ENCODE measurements around the gene PCDH7. TPM values are rescaled to one million over a fixed set of nuclear protein-coding genes. Genes with fewer than 3 reads are reported as not detected.

PCDH7 gene
- total RNA-seq, 2 donors from 2014 or later = not detected

- no peaks in the 10 kb centered on the region for H3K36me3 Mint-ChIP-seq (ENCODE audit: insufficient read depth in 2 of 2)
- no peak overlapping the region for H3K27ac Mint-ChIP-seq
- no peak for DNase-seq
- no peaks in the 10 kb centered on the region for H3K27me3 Mint-ChIP-seq (ENCODE audit: low read depth)
- no peak overlapping the region for H3K4me3 Mint-ChIP-seq
- peaks cover 0 to 3% of the 10 kb centered on the region in 2 donors for H3K9me3 Mint-ChIP-seq
- ATAC-seq (replicated peaks in 1 of 2) = no peak
- H3K4me1 Mint-ChIP-seq (ENCODE audit: low read depth) = no peaks in the 10 kb centered on the region
Observed at GRCh38 chr4:30746735-30747134, 26.6 kb downstream of the PCDH7 start.

GRCh38 chr4:30753316-30753715 is 33.1 kb downstream of the PCDH7 start:
- Mint-ChIP-seq H3K27ac (no peak overlapping the region), H3K27me3 (ENCODE audit: low read depth) (no peaks in the 10 kb centered on the region), H3K4me3 (no peak overlapping the region), H3K9me3 (peaks cover 2% of the 10 kb centered on the region in 2 donors), H3K4me1 (ENCODE audit: low read depth) (no peaks in the 10 kb centered on the region), H3K36me3 (ENCODE audit: insufficient read depth in 2 of 2) (no peaks in the 10 kb centered on the region)
- DNase-seq = no peak
- ATAC-seq (replicated peaks in 1 of 2) = no peak

- Mint-ChIP-seq H3K27me3 (ENCODE audit: low read depth) (no peaks in the 10 kb centered on the region), H3K4me3 (no peak overlapping the region), H3K27ac (no peak overlapping the region), H3K36me3 (ENCODE audit: insufficient read depth in 2 of 2) (no peaks in the 10 kb centered on the region), H3K9me3 (peaks cover 2% of the 10 kb centered on the region in 2 donors), H3K4me1 (ENCODE audit: low read depth) (no peaks in the 10 kb centered on the region)
- DNase-seq (no peak), ATAC-seq (replicated peaks in 1 of 2) (no peak)
Observed at GRCh38 chr4:30754021-30754420, 33.9 kb downstream of the PCDH7 start.

GRCh38 chr4:30755346-30755745 is 35.2 kb downstream of the PCDH7 start:
- no peak for ATAC-seq (replicated peaks in 1 of 2)
- no peaks in the 10 kb centered on the region for H3K36me3 Mint-ChIP-seq (ENCODE audit: insufficient read depth in 2 of 2)
- no peak for DNase-seq
- H3K4me3 Mint-ChIP-seq = no peak overlapping the region
- H3K27ac Mint-ChIP-seq = no peak overlapping the region
- H3K27me3 Mint-ChIP-seq (ENCODE audit: low read depth) = no peaks in the 10 kb centered on the region
- H3K4me1 Mint-ChIP-seq (ENCODE audit: low read depth) = no peaks in the 10 kb centered on the region
- H3K9me3 Mint-ChIP-seq = peaks cover 2% of the 10 kb centered on the region in 2 donors

GRCh38 chr4:30756553-30756952 is 36.4 kb downstream of the PCDH7 start:
- Mint-ChIP-seq H3K4me3 (no peak overlapping the region), H3K27ac (no peak overlapping the region), H3K27me3 (ENCODE audit: low read depth) (no peaks in the 10 kb centered on the region), H3K36me3 (ENCODE audit: insufficient read depth in 2 of 2) (no peaks in the 10 kb centered on the region), H3K9me3 (peaks cover 2% of the 10 kb centered on the region in 2 donors), H3K4me1 (ENCODE audit: low read depth) (no peaks in the 10 kb centered on the region)
- DNase-seq (no peak), ATAC-seq (replicated peaks in 1 of 2) (no peak)

GRCh38 chr4:30757357-30757756 is 37.2 kb downstream of the PCDH7 start:
- ATAC-seq (replicated peaks in 1 of 2) (no peak), DNase-seq (no peak)
- peaks cover 2% of the 10 kb centered on the region in 2 donors for H3K9me3 Mint-ChIP-seq
- H3K4me3 Mint-ChIP-seq = no peak overlapping the region
- no peaks in the 10 kb centered on the region for H3K27me3 Mint-ChIP-seq (ENCODE audit: low read depth)
- no peaks in the 10 kb centered on the region for H3K4me1 Mint-ChIP-seq (ENCODE audit: low read depth)
- no peak overlapping the region for H3K27ac Mint-ChIP-seq
- no peaks in the 10 kb centered on the region for H3K36me3 Mint-ChIP-seq (ENCODE audit: insufficient read depth in 2 of 2)

- Mint-ChIP-seq H3K9me3 (peaks cover 2% of the 10 kb centered on the region in 2 donors), H3K27ac (no peak overlapping the region), H3K4me3 (no peak overlapping the region), H3K4me1 (ENCODE audit: low read depth) (no peaks in the 10 kb centered on the region), H3K36me3 (ENCODE audit: insufficient read depth in 2 of 2) (no peaks in the 10 kb centered on the region), H3K27me3 (ENCODE audit: low read depth) (no peaks in the 10 kb centered on the region)
- DNase-seq = no peak
- ATAC-seq (replicated peaks in 1 of 2) = no peak
Observed at GRCh38 chr4:30760551-30760950, 40.4 kb downstream of the PCDH7 start.

GRCh38 chr4:30763321-30763727 is 43.2 kb downstream of the PCDH7 start:
- DNase-seq (no peak), ATAC-seq (replicated peaks in 1 of 2) (no peak)
- H3K36me3 Mint-ChIP-seq (ENCODE audit: insufficient read depth in 2 of 2) = no peaks in the 10 kb centered on the region
- H3K4me3 Mint-ChIP-seq = no peak overlapping the region
- H3K4me1 Mint-ChIP-seq (ENCODE audit: low read depth) = no peaks in the 10 kb centered on the region
- no peak overlapping the region for H3K27ac Mint-ChIP-seq
- no peaks in the 10 kb centered on the region for H3K9me3 Mint-ChIP-seq
- H3K27me3 Mint-ChIP-seq (ENCODE audit: low read depth) = no peaks in the 10 kb centered on the region

- Mint-ChIP-seq H3K27me3 (ENCODE audit: low read depth) (no peaks in the 10 kb centered on the region), H3K4me3 (no peak overlapping the region), H3K9me3 (no peaks in the 10 kb centered on the region), H3K4me1 (ENCODE audit: low read depth) (no peaks in the 10 kb centered on the region), H3K36me3 (ENCODE audit: insufficient read depth in 2 of 2) (no peaks in the 10 kb centered on the region), H3K27ac (no peak overlapping the region)
- ATAC-seq (replicated peaks in 1 of 2) (no peak), DNase-seq (no peak)
Observed at GRCh38 chr4:30765022-30765421, 44.9 kb downstream of the PCDH7 start.

GRCh38 chr4:30767147-30767845 is 47.1 kb downstream of the PCDH7 start:
- H3K27ac Mint-ChIP-seq = no peak overlapping the region
- ATAC-seq (replicated peaks in 1 of 2) = no peak
- no peaks in the 10 kb centered on the region for H3K36me3 Mint-ChIP-seq (ENCODE audit: insufficient read depth in 2 of 2)
- no peak overlapping the region for H3K4me3 Mint-ChIP-seq
- H3K4me1 Mint-ChIP-seq (ENCODE audit: low read depth) = no peaks in the 10 kb centered on the region
- H3K9me3 Mint-ChIP-seq = no peaks in the 10 kb centered on the region
- no peak for DNase-seq
- H3K27me3 Mint-ChIP-seq (ENCODE audit: low read depth) = no peaks in the 10 kb centered on the region

GRCh38 chr4:30768277-30768676 is 48.1 kb downstream of the PCDH7 start:
- H3K9me3 Mint-ChIP-seq = no peaks in the 10 kb centered on the region
- DNase-seq (no peak), ATAC-seq (replicated peaks in 1 of 2) (no peak)
- no peak overlapping the region for H3K27ac Mint-ChIP-seq
- no peaks in the 10 kb centered on the region for H3K27me3 Mint-ChIP-seq (ENCODE audit: low read depth)
- H3K4me3 Mint-ChIP-seq = no peak overlapping the region
- H3K36me3 Mint-ChIP-seq (ENCODE audit: insufficient read depth in 2 of 2) = no peaks in the 10 kb centered on the region
- H3K4me1 Mint-ChIP-seq (ENCODE audit: low read depth) = no peaks in the 10 kb centered on the region

GRCh38 chr4:30769093-30769492 is 48.9 kb downstream of the PCDH7 start:
- Mint-ChIP-seq H3K4me1 (ENCODE audit: low read depth) (no peaks in the 10 kb centered on the region), H3K4me3 (no peak overlapping the region), H3K27ac (no peak overlapping the region), H3K36me3 (ENCODE audit: insufficient read depth in 2 of 2) (no peaks in the 10 kb centered on the region), H3K9me3 (no peaks in the 10 kb centered on the region), H3K27me3 (ENCODE audit: low read depth) (no peaks in the 10 kb centered on the region)
- ATAC-seq (replicated peaks in 1 of 2) (no peak), DNase-seq (no peak)

- Mint-ChIP-seq H3K4me1 (ENCODE audit: low read depth) (no peaks in the 10 kb centered on the region), H3K4me3 (no peak overlapping the region), H3K9me3 (peaks cover 0 to 2% of the 10 kb centered on the region in 2 donors), H3K27ac (no peak overlapping the region), H3K36me3 (ENCODE audit: insufficient read depth in 2 of 2) (no peaks in the 10 kb centered on the region), H3K27me3 (ENCODE audit: low read depth) (no peaks in the 10 kb centered on the region)
- DNase-seq (no peak), ATAC-seq (replicated peaks in 1 of 2) (no peak)
Observed at GRCh38 chr4:30770049-30770549, 49.9 kb downstream of the PCDH7 start.

- H3K36me3 Mint-ChIP-seq (ENCODE audit: insufficient read depth in 2 of 2) = no peaks in the 10 kb centered on the region
- ATAC-seq (replicated peaks in 1 of 2) = no peak
- DNase-seq = no peak
- no peak overlapping the region for H3K27ac Mint-ChIP-seq
- H3K27me3 Mint-ChIP-seq (ENCODE audit: low read depth) = no peaks in the 10 kb centered on the region
- H3K4me1 Mint-ChIP-seq (ENCODE audit: low read depth) = no peaks in the 10 kb centered on the region
- no peak overlapping the region for H3K4me3 Mint-ChIP-seq
- H3K9me3 Mint-ChIP-seq = peaks cover 0 to 2% of the 10 kb centered on the region in 2 donors
Observed at GRCh38 chr4:30770812-30771211, 50.6 kb downstream of the PCDH7 start.

All from activated T-cell treated with anti-CD3 and anti-CD28 coated beads, Interleukin-2, amount 50 U/mL, for 72 hours (primary cell).